Thyroid gland (tissue), 4 donors: ENCODE results near the gene COG1.

Experiments used
- CTCF ChIP-seq, 6 experiments: fragments of 200-600 bp in 3 of 6; fragments of 450-650 bp in 3 of 6; sonication (generic) in 3 of 6; IDR thresholded peaks; one replicate each; pipeline ENCODE4 v1.5.1; 2016 to 2019; ENCODE audit warnings: antibody characterized with exemption in 6 of 6, mild to moderate bottlenecking in 2 of 6, inconsistent platforms in 1 of 6, moderate library complexity in 1 of 6
- POLR2A ChIP-seq, 2 donors: fragments of 450-650 bp; IDR thresholded peaks; one replicate each; pipeline ENCODE4 v1.6.1; 2017; ENCODE audit warnings: antibody characterized with exemption in 2 of 2, mild to moderate bottlenecking in 2 of 2, moderate library complexity in 1 of 2

GRCh38 chr17:73234736-73235135 is 41.9 kb downstream of the COG1 start:
- TF ChIP-seq POLR2A (IDR thresholded peaks at IDR 0.05) = no peak
- TF ChIP-seq CTCF (IDR thresholded peaks at IDR 0.05) = no peak
